ENCODE data around the gene RPTOR.

RPTOR gene

GRCh38 chr17:80565343-80566053 is 20.9 kb downstream of the RPTOR start (continued):
- TF ChIP-seq ZNF37A (tag by site-specific recombination; IDR thresholded peaks at IDR 0.05) (no peak), ZIC2 (tag by site-specific recombination; IDR thresholded peaks at IDR 0.05) (peak; percentile 47), ZNF488 (tag by site-specific recombination; IDR thresholded peaks at IDR 0.05) (no peak), MYNN (tag by site-specific recombination; IDR thresholded peaks at IDR 0.05; ENCODE audit: borderline replicate concordance) (no peak)

- Histone ChIP-seq H3K36me3 (ENCODE audit: control insufficient read depth in 2 of 2, insufficient read depth in 1 of 2, low read length in 2 of 2) (no peaks in the 10 kb centered on the region), H3K4me3 (ENCODE audit: low read depth, low read length) (no peak overlapping the region), H3K27ac (ENCODE audit: extremely low read depth, low read depth, low read length) (0 out of 2 replicates have a peak overlapping the region, but pooled peaks have one; percentile 11), H3K4me1 (ENCODE audit: control insufficient read depth, insufficient read depth, low read length) (peaks cover 13% of the 10 kb centered on the region), H3K9me3 (ENCODE audit: control insufficient read depth, insufficient read depth, low read depth, low read length) (no peaks in the 10 kb centered on the region)
- no peak for TF ChIP-seq ZNF366 (tag by site-specific recombination; conservative IDR thresholded peaks at IDR 0.05)
- TF ChIP-seq TRIM28 (IDR thresholded peaks at IDR 0.05; ENCODE audit: borderline replicate concordance, low read length) = no peak
- no peak for TF ChIP-seq PRDM6 (tag by site-specific recombination; IDR thresholded peaks at IDR 0.05)
- no peak for TF ChIP-seq ZNF214 (tag by site-specific recombination; IDR thresholded peaks at IDR 0.05; ENCODE audit: borderline replicate concordance)
- no peak for TF ChIP-seq ZNF571 (tag by site-specific recombination; IDR thresholded peaks at IDR 0.05)
- no peak for TF ChIP-seq OSR2 (tag by site-specific recombination; IDR thresholded peaks at IDR 0.05)
- POLR2A ChIA-PET = interaction anchor here (1.0 to 1.1 kb wide), 2 partner anchors 21 to 112 kb away, joined by 3 read pairs; partner anchors contain the start of gene RPTOR
- CTCF ChIA-PET = interaction anchor here (0.6 to 2.5 kb wide), 2 partner anchors 10 to 551 kb away, joined by 3 to 13 read pairs; no protein-coding TSS in a partner anchor
These were observed 21.4 kb downstream of the RPTOR start for GRCh38 chr17:80566054-80566400.

- Histone ChIP-seq H3K4me3 (ENCODE audit: low read depth, low read length) (no peak overlapping the region), H3K4me1 (ENCODE audit: control insufficient read depth, insufficient read depth, low read length) (peaks cover 13% of the 10 kb centered on the region), H3K27ac (ENCODE audit: extremely low read depth, low read depth, low read length) (no peak overlapping the region), H3K36me3 (ENCODE audit: control insufficient read depth in 2 of 2, insufficient read depth in 1 of 2, low read length in 2 of 2) (no peaks in the 10 kb centered on the region), H3K9me3 (ENCODE audit: control insufficient read depth, insufficient read depth, low read depth, low read length) (no peaks in the 10 kb centered on the region)
- TF ChIP-seq ZNF146 (tag by site-specific recombination; IDR thresholded peaks at IDR 0.05) (peak; percentile 98), ZBTB44 (tag by site-specific recombination; IDR thresholded peaks at IDR 0.05) (no peak)
- POLR2A ChIA-PET = interaction anchor here (0.7 kb wide), 1 partner anchor 9 kb away, joined by 3 read pairs; no protein-coding TSS in a partner anchor
- CTCF ChIA-PET = interaction anchor here (0.8 to 1.2 kb wide), 3 partner anchors 90 to 141 kb away, joined by 3 to 5 read pairs (median 3); no protein-coding TSS in a partner anchor
These were observed 23.6 kb downstream of the RPTOR start for GRCh38 chr17:80568246-80568645.

- no peak overlapping the region for H3K27ac ChIP-seq (ENCODE audit: extremely low read depth, low read depth, low read length)
- CTCF ChIA-PET = interaction anchor here (1.5 kb wide), 1 partner anchor 329 kb away, joined by 3 read pairs; no protein-coding TSS in a partner anchor
- POLR2A ChIA-PET = no interaction called here
These were observed 25.3 kb downstream of the RPTOR start for GRCh38 chr17:80569924-80570323.

More at GRCh38 chr17:80569924-80570323, 25.3 kb downstream of the RPTOR start:
- H3K9me3 ChIP-seq (ENCODE audit: control insufficient read depth, insufficient read depth, low read depth, low read length) = no peaks in the 10 kb centered on the region
- TF ChIP-seq MZF1 (tag by site-specific recombination; IDR thresholded peaks at IDR 0.05; ENCODE audit: borderline replicate concordance) (no peak), ZNF394 (tag by site-specific recombination; IDR thresholded peaks at IDR 0.05; ENCODE audit: borderline replicate concordance) (no peak), ZNF341 (tag by site-specific recombination; IDR thresholded peaks at IDR 0.05; ENCODE audit: low read depth) (0 out of 2 replicates have a peak, but pooled peaks have one; percentile 25), ZBTB17 (tag by site-specific recombination; IDR thresholded peaks at IDR 0.05) (0 out of 2 replicates have a peak, but pooled peaks have one; percentile 26), ZNF600 (tag by site-specific recombination; IDR thresholded peaks at IDR 0.05) (0 out of 2 replicates have a peak, but pooled peaks have one; percentile 50), ZIC2 (tag by site-specific recombination; IDR thresholded peaks at IDR 0.05) (no peak)
- no peaks in the 10 kb centered on the region for H3K36me3 ChIP-seq (ENCODE audit: control insufficient read depth in 2 of 2, insufficient read depth in 1 of 2, low read length in 2 of 2)
- H3K4me3 ChIP-seq (ENCODE audit: low read depth, low read length) = no peak overlapping the region
- peaks cover 13% of the 10 kb centered on the region for H3K4me1 ChIP-seq (ENCODE audit: control insufficient read depth, insufficient read depth, low read length)
